ENCODE measurements around the gene CDH12. TPM values are rescaled to one million over a fixed set of nuclear protein-coding genes. Genes with fewer than 3 reads are reported as not detected.

Gene CDH12
- total RNA-seq, 1 donor from 2014 or later, result 0.38 TPM

- H3K4me3 ChIP-seq, result no peak overlapping the region
- H3K9me3 ChIP-seq, result no peaks in the 10 kb centered on the region
- no peaks in the 10 kb centered on the region for H3K4me1 ChIP-seq
- intact Hi-C loops (cut with DNase I), result no loop called here
- no peak for TF ChIP-seq CTCF (IDR thresholded peaks at IDR 0.05)
- DNase-seq (no peak), ATAC-seq (no peak)
- H3K36me3 ChIP-seq, result no peaks in the 10 kb centered on the region
- H3K27me3 ChIP-seq (ENCODE audit: low read depth), result no peaks in the 10 kb centered on the region
- no peak overlapping the region for H3K27ac ChIP-seq
Measured at GRCh38 chr5:22056601-22057000, 796.5 kb downstream of the CDH12 start.

- no peaks in the 10 kb centered on the region for H3K36me3 ChIP-seq
- H3K9me3 ChIP-seq, result no peaks in the 10 kb centered on the region
- H3K4me3 ChIP-seq, result no peak overlapping the region
- intact Hi-C loops (cut with DNase I), result no loop called here
- DNase-seq (no peak), ATAC-seq (no peak)
- H3K27me3 ChIP-seq (ENCODE audit: low read depth), result no peaks in the 10 kb centered on the region
- TF ChIP-seq CTCF (IDR thresholded peaks at IDR 0.05), result no peak
- H3K4me1 ChIP-seq, result no peaks in the 10 kb centered on the region
- H3K27ac ChIP-seq, result no peak overlapping the region
Measured at GRCh38 chr5:22053195-22053594, 799.9 kb downstream of the CDH12 start.

DNA sequence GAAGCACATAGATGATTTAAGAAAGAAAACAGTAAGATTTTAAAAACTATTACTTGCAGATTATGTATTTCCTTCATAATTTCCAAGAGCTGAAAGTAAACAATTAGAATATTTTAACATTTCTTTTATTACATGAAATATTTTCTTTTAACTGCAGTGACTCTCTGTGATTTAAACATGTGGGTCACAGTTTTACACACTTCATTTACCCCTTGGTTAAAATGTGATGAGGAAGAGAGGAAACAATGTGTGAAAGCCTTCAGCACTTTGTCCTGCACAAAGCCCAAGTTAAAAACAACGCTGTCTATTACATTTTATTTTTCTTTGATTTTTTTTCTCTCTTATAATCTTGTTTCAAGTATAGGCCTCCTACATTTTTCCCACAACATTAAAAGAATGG lies 801.3 kb downstream of the CDH12 start:
- no peaks in the 10 kb centered on the region for H3K27me3 ChIP-seq (ENCODE audit: low read depth)
- no peak overlapping the region for H3K4me3 ChIP-seq
- H3K36me3 ChIP-seq, result no peaks in the 10 kb centered on the region
- TF ChIP-seq CTCF (IDR thresholded peaks at IDR 0.05), result no peak
- no peaks in the 10 kb centered on the region for H3K4me1 ChIP-seq
- H3K9me3 ChIP-seq, result no peaks in the 10 kb centered on the region
- no peak for ATAC-seq
- no peak overlapping the region for H3K27ac ChIP-seq
- no peak for DNase-seq
- intact Hi-C loops (cut with DNase I), result no loop called here

GRCh38 chr5:22050931-22051330 lies 802.2 kb downstream of the CDH12 start:
- DNase-seq, result no peak
- H3K4me1 ChIP-seq, result no peaks in the 10 kb centered on the region
- no peak for ATAC-seq
- no peak overlapping the region for H3K27ac ChIP-seq
- H3K27me3 ChIP-seq (ENCODE audit: low read depth), result no peaks in the 10 kb centered on the region
- no peak for TF ChIP-seq CTCF (IDR thresholded peaks at IDR 0.05)
- H3K4me3 ChIP-seq, result no peak overlapping the region
- H3K9me3 ChIP-seq, result no peaks in the 10 kb centered on the region
- no peaks in the 10 kb centered on the region for H3K36me3 ChIP-seq
- intact Hi-C loops (cut with DNase I), result no loop called here

- intact Hi-C loops (cut with DNase I), result no loop called here
- no peak for DNase-seq
- H3K27me3 ChIP-seq (ENCODE audit: low read depth), result no peaks in the 10 kb centered on the region
- no peaks in the 10 kb centered on the region for H3K9me3 ChIP-seq
- H3K4me1 ChIP-seq, result no peaks in the 10 kb centered on the region
- no peak overlapping the region for H3K27ac ChIP-seq
- TF ChIP-seq CTCF (IDR thresholded peaks at IDR 0.05), result no peak
- no peaks in the 10 kb centered on the region for H3K36me3 ChIP-seq
- H3K4me3 ChIP-seq, result no peak overlapping the region
- no peak for ATAC-seq
Measured at GRCh38 chr5:22044229-22044628, 808.9 kb downstream of the CDH12 start.

- TF ChIP-seq CTCF (IDR thresholded peaks at IDR 0.05), result no peak
- no peaks in the 10 kb centered on the region for H3K4me1 ChIP-seq
- DNase-seq, result no peak
- intact Hi-C loops (cut with DNase I), result no loop called here
- H3K27me3 ChIP-seq (ENCODE audit: low read depth), result no peaks in the 10 kb centered on the region
- ATAC-seq, result no peak
- H3K4me3 ChIP-seq, result no peak overlapping the region
- H3K36me3 ChIP-seq, result no peaks in the 10 kb centered on the region
- H3K27ac ChIP-seq, result no peak overlapping the region
- no peaks in the 10 kb centered on the region for H3K9me3 ChIP-seq
Measured at GRCh38 chr5:22036061-22036460, 817.1 kb downstream of the CDH12 start.
